Calu3 (cell line): Measurements from ENCODE around the gene SNAP25. TPM values are rescaled to one million over a fixed set of nuclear protein-coding genes. Genes with fewer than 3 reads are reported as not detected.

Experiments used
- BruUV-seq: library from RNA; stranded (reverse); fragments of 400-500 nt; replicated peaks from 2 replicates; lab custom pipeline; 2021; lab: Mats Ljungman, UMichigan
- CTCF ChIA-PET: fragments of 300-600 bp; sonication (Branson Sonifier 250); formaldehyde crosslinking; loops from one replicate; lab custom pipeline; 2022; ENCODE audit warnings: antibody characterized with exemption; lab: Charles Lee
- DNase-seq: peaks from one replicate; pipeline ENCODE4 v3.0.0; 2022
- H3K27ac Mint-ChIP-seq: one replicate; pipeline ENCODE4 v1.8.0; 2022; ENCODE audit warnings: mixed read lengths; ENCODE audit not compliant: unreplicated experiment
- H3K27me3 Mint-ChIP-seq: one replicate; pipeline ENCODE4 v1.8.0; 2022; ENCODE audit warnings: mixed read lengths; ENCODE audit not compliant: unreplicated experiment
- H3K36me3 Mint-ChIP-seq: one replicate; pipeline ENCODE4 v1.8.0; 2022; ENCODE audit warnings: mild to moderate bottlenecking, moderate library complexity, mixed read lengths; ENCODE audit not compliant: insufficient read depth, unreplicated experiment
- H3K4me1 Mint-ChIP-seq: one replicate; pipeline ENCODE4 v1.8.0; 2022; ENCODE audit warnings: mild to moderate bottlenecking, low read depth, mixed read lengths; ENCODE audit not compliant: unreplicated experiment
- H3K4me3 Mint-ChIP-seq: one replicate; pipeline ENCODE4 v1.8.0; 2022; ENCODE audit warnings: mild to moderate bottlenecking, low read depth, moderate library complexity, mixed read lengths; ENCODE audit not compliant: unreplicated experiment
- H3K9me3 Mint-ChIP-seq: one replicate; pipeline ENCODE4 v1.8.0; 2022; ENCODE audit warnings: low read depth, mixed read lengths; ENCODE audit not compliant: unreplicated experiment
- CTCF ChIP-seq: fragments of 200-600 bp; IDR thresholded peaks from one replicate; pipeline ENCODE4 v1.8.0; 2022; ENCODE audit warnings: antibody characterized with exemption; ENCODE audit not compliant: unreplicated experiment
- intact Hi-C: fragments of 100-400 bp; cut with micrococcal nuclease; formaldehyde crosslinking; loops from one replicate; pipeline ENCODE4 v1.10.0; 2022; ENCODE audit not compliant: unreplicated experiment
- total RNA-seq: library from RNA; stranded (reverse); gene quantifications from 2 replicates; pipeline ENCODE4 v1.2.3, GENCODE V29; 2022

The SNAP25 gene
- total RNA-seq, 1 experiment from 2014 or later, result 0.73 TPM

DNA sequence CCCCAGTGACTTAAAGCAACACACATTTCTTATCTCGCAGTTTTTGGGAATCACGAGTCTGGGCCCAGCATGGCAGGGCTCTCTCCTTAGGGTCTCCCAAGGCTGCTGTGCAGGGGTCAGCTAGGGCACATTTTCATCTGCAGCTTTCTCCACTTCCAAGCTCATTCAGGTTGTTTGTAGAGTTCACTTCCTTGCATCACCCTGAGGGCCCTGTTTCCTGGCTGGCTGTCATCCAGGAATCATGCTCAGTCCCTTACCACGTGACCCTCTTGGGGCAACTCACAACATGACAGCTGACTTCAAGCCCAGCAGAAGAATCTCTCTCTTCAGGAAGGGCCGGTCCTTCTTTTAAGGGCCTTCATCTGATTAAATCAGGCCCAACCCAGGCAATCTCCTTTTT, 21.3 kb downstream of the SNAP25 start:
- Mint-ChIP-seq H3K27ac (peak overlapping the region; percentile 59), H3K27me3 (no peaks in the 10 kb centered on the region), H3K4me3 (no peak overlapping the region), H3K4me1 (no peaks in the 10 kb centered on the region), H3K9me3 (no peaks in the 10 kb centered on the region), H3K36me3 (no peaks in the 10 kb centered on the region)
- peak; percentile 76 for DNase-seq
- no peak for TF ChIP-seq CTCF
- BruUV-seq, result no TSS peak
- intact Hi-C loops, result no loop called here
- CTCF ChIA-PET, result interaction anchor here (0.7 kb wide), 1 partner anchor 10 kb away, joined by 3 read pairs; no protein-coding TSS in a partner anchor

DNA sequence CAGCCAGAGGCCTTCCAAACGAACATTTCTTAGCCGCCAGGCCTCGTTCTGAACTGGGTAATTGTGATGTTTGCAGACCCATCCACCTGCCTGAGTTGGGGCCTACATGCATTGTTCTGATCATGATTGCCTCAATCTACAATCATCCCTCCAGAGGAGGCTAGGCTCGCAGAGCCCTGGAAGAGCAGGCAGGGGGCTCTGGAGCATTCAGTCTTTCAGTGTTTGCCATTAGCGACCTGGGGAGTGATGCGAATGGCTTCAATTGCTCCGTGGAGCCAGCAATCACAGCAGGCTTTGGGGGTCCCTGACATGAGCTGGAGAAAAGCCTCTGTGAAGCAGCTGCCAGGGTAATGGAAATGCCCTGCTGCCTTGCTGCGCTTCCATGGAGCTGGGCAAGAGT, 22.0 kb downstream of the SNAP25 start:
- no peaks in the 10 kb centered on the region for H3K36me3 Mint-ChIP-seq
- H3K4me3 Mint-ChIP-seq, result no peak overlapping the region
- H3K27me3 Mint-ChIP-seq, result peaks cover 2% of the 10 kb centered on the region
- no peak overlapping the region for H3K27ac Mint-ChIP-seq
- no peaks in the 10 kb centered on the region for H3K9me3 Mint-ChIP-seq
- no peak for TF ChIP-seq CTCF
- DNase-seq, result no peak
- intact Hi-C loops, result no loop called here
- no TSS peak for BruUV-seq
- CTCF ChIA-PET, result no interaction called here
- no peaks in the 10 kb centered on the region for H3K4me1 Mint-ChIP-seq

DNA sequence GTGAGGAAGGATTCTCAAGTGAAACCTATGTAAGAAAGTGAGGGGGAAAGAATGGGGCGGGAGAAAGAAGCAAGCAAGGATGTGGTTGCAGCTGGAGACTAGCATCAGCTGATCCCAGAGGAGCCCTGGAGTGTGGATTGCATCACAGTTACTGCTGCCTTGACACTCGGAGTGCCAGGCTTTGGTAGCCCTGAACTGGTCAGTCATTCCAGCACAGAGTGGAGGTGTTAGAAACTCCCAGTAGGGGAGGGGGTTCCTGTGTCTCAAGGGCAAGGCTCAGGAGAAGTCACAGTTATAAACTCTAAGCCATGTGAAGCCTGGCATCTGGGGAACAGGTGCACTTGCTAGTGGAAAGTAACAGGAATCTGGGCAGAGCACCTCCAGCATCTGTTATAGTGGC, 23.5 kb downstream of the SNAP25 start:
- H3K4me1 Mint-ChIP-seq, result no peaks in the 10 kb centered on the region
- no peaks in the 10 kb centered on the region for H3K9me3 Mint-ChIP-seq
- DNase-seq, result no peak
- H3K27ac Mint-ChIP-seq, result no peak overlapping the region
- no peaks in the 10 kb centered on the region for H3K36me3 Mint-ChIP-seq
- intact Hi-C loops, result no loop called here
- no peak overlapping the region for H3K4me3 Mint-ChIP-seq
- CTCF ChIA-PET, result no interaction called here
- peaks cover 13% of the 10 kb centered on the region for H3K27me3 Mint-ChIP-seq
- no TSS peak for BruUV-seq
- no peak for TF ChIP-seq CTCF

DNA sequence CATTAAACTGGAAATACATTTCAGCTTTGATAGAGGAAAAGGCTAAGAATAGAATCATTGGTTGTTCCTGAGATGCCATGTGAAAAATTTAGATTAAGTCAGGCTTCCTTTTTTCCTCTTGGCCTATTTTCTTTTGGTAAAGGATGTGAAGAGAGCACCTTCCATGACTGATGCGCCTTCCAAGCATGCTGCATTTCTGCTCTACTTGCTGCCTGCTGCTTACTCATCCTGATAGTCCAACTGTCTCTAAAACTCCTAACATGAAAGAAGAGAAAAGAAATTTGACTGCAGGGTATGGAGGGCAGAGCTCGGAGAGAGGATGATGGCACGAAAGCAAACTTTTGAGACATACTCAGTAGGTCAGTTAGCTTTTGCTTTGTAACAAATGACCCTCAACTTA, 28.8 kb downstream of the SNAP25 start:
- H3K9me3 Mint-ChIP-seq, result no peaks in the 10 kb centered on the region
- intact Hi-C loops, result no loop called here
- CTCF ChIA-PET, result no interaction called here
- H3K27me3 Mint-ChIP-seq, result peaks cover 13% of the 10 kb centered on the region
- peaks cover 9% of the 10 kb centered on the region for H3K4me1 Mint-ChIP-seq
- H3K27ac Mint-ChIP-seq, result no peak overlapping the region
- no peak for DNase-seq
- BruUV-seq, result no TSS peak
- no peak for TF ChIP-seq CTCF
- H3K4me3 Mint-ChIP-seq, result no peak overlapping the region
- no peaks in the 10 kb centered on the region for H3K36me3 Mint-ChIP-seq
